ENCODE measurements around the gene TNFRSF17.

Gene TNFRSF17

DNA sequence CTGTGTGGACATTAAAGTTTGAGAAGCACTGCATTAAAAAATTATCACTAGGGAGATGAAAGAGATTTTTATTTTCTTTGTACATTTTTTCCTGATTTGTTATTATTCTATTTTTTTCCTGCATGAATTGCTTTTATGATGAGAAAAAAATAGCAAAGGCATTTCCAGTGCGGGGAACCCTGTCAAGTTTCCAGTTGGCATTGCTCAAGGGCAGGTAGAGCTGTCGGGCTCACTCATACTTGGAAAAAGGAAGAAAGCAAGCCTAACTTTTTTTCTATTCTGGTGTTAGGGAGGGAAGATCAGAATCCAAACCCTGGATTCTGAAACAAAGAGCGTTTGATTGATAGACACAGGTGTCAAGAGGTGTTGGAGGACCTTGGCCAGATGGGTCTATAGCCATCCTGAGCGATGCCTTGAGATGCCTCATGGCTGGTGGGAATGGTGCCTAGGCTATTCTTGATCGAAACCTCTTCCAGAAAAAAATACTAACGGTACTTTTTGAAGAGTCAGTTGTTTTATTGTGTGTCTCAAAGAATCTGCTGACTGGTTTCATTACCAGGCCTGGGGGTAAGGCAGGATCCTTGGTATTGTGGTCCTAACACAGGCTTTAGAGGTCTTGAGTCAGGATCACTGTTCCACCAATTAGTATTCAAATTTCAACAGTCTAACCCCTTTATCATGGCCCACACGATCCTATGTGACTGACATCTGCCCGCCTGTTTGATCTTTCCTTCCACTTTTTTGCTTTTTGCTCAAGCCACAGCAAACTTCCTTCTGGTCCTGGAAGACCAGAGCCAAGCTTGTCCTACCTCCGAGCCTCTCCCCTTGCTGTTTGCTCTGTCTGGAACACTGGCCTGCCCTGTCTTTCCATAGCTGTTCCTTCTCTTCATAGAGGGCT is 31.7 kb downstream of the TNFRSF17 start:
- no peak for DNase-seq (ENCODE audit: low read depth)
- TF ChIP-seq, protein P1, sequence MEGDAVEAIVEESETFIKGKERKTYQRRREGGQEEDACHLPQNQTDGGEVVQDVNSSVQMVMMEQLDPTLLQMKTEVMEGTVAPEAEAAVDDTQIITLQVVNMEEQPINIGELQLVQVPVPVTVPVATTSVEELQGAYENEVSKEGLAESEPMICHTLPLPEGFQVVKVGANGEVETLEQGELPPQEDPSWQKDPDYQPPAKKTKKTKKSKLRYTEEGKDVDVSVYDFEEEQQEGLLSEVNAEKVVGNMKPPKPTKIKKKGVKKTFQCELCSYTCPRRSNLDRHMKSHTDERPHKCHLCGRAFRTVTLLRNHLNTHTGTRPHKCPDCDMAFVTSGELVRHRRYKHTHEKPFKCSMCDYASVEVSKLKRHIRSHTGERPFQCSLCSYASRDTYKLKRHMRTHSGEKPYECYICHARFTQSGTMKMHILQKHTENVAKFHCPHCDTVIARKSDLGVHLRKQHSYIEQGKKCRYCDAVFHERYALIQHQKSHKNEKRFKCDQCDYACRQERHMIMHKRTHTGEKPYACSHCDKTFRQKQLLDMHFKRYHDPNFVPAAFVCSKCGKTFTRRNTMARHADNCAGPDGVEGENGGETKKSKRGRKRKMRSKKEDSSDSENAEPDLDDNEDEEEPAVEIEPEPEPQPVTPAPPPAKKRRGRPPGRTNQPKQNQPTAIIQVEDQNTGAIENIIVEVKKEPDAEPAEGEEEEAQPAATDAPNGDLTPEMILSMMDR (conservative IDR thresholded peaks at IDR 0.05; ENCODE audit: low read depth, low read length) = no peak
- H3K4me3 ChIP-seq (ENCODE audit: low read length) = no peak overlapping the region

DNA sequence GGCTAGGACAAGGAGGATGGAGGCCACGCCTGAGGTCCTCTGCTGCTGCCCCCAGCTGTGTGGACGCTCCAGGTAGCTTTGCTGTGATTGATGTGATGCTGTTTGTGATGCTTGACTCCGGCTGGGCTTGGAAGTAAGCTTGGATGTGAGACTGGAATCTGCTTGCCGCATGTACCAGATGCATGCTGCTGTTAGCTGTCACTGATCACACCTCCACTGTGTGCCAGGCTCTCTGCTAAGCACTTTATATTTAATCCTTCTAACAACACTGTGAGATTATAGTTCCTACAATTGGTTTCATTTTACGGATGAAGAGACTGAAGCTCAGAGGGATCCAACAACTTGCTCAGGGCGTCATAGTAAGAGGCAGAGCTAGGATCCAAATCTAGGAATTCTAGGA is 35.0 kb downstream of the TNFRSF17 start:
- TF ChIP-seq, protein P1 (conservative IDR thresholded peaks at IDR 0.05; ENCODE audit: low read depth, low read length) = no peak
- no peak overlapping the region for H3K4me3 ChIP-seq (ENCODE audit: low read length)
- no peak for DNase-seq (ENCODE audit: low read depth)

DNA sequence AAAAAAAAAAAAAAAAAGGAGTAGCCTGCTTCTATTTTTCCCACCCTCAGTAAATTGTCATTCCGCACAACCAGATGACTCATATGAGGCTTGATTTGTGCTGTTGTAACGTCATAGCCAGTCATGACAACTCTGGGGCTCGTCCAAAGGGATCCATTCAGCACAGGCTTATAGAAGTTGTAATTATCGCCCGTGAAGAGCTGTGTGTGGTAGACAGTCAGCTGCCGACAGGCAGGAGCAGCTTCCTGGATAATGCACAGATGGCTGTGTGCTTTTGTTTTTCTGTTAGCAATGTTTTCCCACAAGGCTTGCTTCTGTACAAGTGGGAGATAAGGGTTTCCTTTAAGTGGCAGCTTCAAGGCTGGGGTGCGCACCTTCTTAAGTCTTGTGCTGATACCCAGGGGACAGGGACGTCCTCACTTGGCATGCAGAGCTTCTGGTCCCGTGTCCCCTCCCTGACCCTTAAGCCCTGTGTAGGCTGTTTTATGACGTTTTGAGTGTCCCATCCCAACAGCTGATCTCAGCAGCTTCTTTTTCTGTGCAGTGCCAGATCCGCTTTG is 37.5 kb downstream of the TNFRSF17 start:
- TF ChIP-seq, protein P1 (conservative IDR thresholded peaks at IDR 0.05; ENCODE audit: low read depth, low read length) = no peak
- no peak for DNase-seq (ENCODE audit: low read depth)
- no peak overlapping the region for H3K4me3 ChIP-seq (ENCODE audit: low read length)

DNA sequence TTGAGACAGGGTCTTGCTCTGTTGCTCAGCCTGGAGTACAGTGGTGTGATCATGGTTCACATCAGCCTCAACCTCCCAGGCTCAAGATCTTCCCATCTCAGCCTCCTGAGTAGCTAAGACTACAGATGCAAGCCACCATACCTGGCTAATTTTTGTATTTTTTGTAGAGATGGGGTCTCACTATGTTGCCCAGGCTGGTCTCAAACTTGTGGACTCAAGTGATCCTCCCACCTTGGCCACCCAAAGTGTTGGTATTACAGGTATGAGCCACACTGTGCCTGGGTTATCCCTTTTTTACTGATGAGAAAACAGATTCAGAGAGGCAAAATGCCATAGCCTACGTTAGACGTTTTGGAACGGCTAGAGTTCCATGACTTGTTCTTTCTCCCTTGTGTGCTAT is 41.6 kb downstream of the TNFRSF17 start:
- H3K4me3 ChIP-seq (ENCODE audit: low read length) = no peak overlapping the region
- TF ChIP-seq, protein P1 (conservative IDR thresholded peaks at IDR 0.05; ENCODE audit: low read depth, low read length) = no peak
- DNase-seq (ENCODE audit: low read depth) = no peak

DNA sequence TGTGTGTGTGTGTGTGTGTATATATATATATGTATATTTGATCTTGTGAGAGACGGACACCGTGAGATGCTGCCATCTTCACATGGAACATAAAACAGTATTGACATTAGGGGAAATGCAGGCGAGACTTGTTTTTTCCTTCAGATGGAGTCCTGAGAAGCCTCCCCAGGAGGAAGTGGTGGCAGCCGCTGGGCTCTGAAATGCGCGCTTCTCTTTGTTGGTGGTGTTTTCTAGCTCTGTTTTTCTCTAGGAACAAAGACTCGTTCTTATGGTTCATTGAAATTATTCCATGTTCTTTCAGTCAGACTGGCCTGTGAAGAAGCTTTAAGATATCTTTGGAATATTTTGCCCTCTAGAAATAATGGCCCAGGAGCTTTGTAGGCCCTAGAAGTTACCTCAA is 44.5 kb downstream of the TNFRSF17 start:
- no peak overlapping the region for H3K4me3 ChIP-seq (ENCODE audit: low read length)
- TF ChIP-seq, protein P1 (conservative IDR thresholded peaks at IDR 0.05; ENCODE audit: low read depth, low read length) = no peak
- no peak for DNase-seq (ENCODE audit: low read depth)

DNA sequence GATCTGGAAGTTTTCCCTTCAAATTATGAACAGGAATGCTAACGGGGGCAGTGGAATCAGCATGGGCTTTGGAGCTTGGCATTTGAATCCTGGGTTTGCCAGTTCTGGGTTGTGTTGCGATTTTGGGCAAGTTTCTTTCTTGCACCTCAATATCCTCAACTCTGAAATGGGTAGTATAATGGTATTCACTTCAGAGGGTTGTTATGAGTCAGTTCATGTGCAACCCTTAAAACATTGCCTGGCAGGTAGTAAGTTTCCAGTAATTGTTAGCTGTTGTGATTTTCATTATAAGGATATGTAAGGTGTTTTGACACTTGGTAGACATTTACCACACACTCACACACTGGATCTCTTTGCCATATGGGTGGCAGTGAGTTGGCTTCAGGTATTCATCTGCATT is 44.9 kb downstream of the TNFRSF17 start:
- TF ChIP-seq, protein P1 (conservative IDR thresholded peaks at IDR 0.05; ENCODE audit: low read depth, low read length) = no peak
- H3K4me3 ChIP-seq (ENCODE audit: low read length) = no peak overlapping the region
- no peak for DNase-seq (ENCODE audit: low read depth)
